ENCODE measurements around the gene PDGFRB. TPM values are rescaled to one million over a fixed set of nuclear protein-coding genes. Genes with fewer than 3 reads are reported as not detected.

PDGFRB gene
- total and polyA plus RNA-seq, 2 of the 8 experiments (the other 6 are each of a cell fraction or from before 2014, with no cell fraction given), result 4.2 to 13.7 TPM

GRCh38 chr5:150197476-150197875, 41.8 kb upstream of the PDGFRB start:
- 79% methylated on average over 1 of the region's 1 CpG; no CpG with 5 or more reads in 1 of the 2 experiments for WGBS, 2 experiments (ENCODE audit: extremely low coverage in 1 of 2, insufficient coverage in 1 of 2, insufficient read length in 1 of 2, insufficient replicate concordance in 2 of 2, low coverage in 1 of 2, low lambda C conversion rate in 2 of 2, missing lambda C conversion rate in 1 of 2)
- H2BK15ac ChIP-seq (ENCODE audit: low read length), result no peak overlapping the region
- H3K4me3 ChIP-seq (ENCODE audit: extremely low read depth in 1 of 4, insufficient read depth in 2 of 4, low read depth in 3 of 4, low read length in 4 of 4), result no peak overlapping the region
- no peak overlapping the region for H2BK12ac ChIP-seq (ENCODE audit: low read depth, low read length)
- peaks cover 0 to 7% (median 3%) of the 10 kb centered on the region in 4 experiments; a peak in 2 of 7 replicates for H3K27me3 ChIP-seq (replicated peaks in 1 of 4; ENCODE audit: control insufficient read depth in 3 of 4, extremely low read depth in 1 of 4, insufficient read depth in 3 of 4, low read length in 3 of 4)
- no peaks in the 10 kb centered on the region for H3K9me3 ChIP-seq (ENCODE audit: insufficient read depth in 2 of 2, low read depth in 1 of 2, low read length in 1 of 2)
- no peak overlapping the region for H4K91ac ChIP-seq (replicated peaks; ENCODE audit: insufficient read length, low read length)
- H3K23ac ChIP-seq (ENCODE audit: insufficient read length), result no peak overlapping the region
- H3K18ac ChIP-seq (ENCODE audit: extremely low read depth, low read length), result no peak overlapping the region
- no peak overlapping the region for H2BK120ac ChIP-seq (replicated peaks; ENCODE audit: low read depth, low read length)
- CTCF ChIA-PET (ENCODE audit: partially characterized antibody), result interaction anchor here (1.2 to 23.7 kb wide), 3 partner anchors 17 to 35 kb away, joined by 3 to 302 read pairs (median 206); no protein-coding TSS in a partner anchor
- H2AK5ac ChIP-seq (ENCODE audit: low read depth, low read length), result no peak overlapping the region
- no peak overlapping the region for H4K5ac ChIP-seq (ENCODE audit: insufficient read length, low read depth, low read length)
- no peaks in the 10 kb centered on the region; the same call in 1 of the 2 replicates for H3K23me2 ChIP-seq (ENCODE audit: low read depth, low read length)
- no peak for FAIRE-seq
- no peak overlapping the region for H3K4me2 ChIP-seq (ENCODE audit: insufficient read depth in 1 of 2, low read depth in 2 of 2, low read length in 2 of 2)
- no peak overlapping the region for H2AFZ ChIP-seq (ENCODE audit: low read length)
- no peak overlapping the region for H3K9ac ChIP-seq (replicated peaks in 1 of 4; ENCODE audit: extremely low read depth in 1 of 4, low read depth in 3 of 4, low read length in 3 of 4)
- H4K20me1 ChIP-seq (replicated peaks in 1 of 2; ENCODE audit: control insufficient read depth in 1 of 2, insufficient read depth in 2 of 2, low read length in 2 of 2), result no peaks in the 10 kb centered on the region
- H2BK20ac ChIP-seq (ENCODE audit: low read length), result no peak overlapping the region
- no peaks in the 10 kb centered on the region for H3K79me1 ChIP-seq (ENCODE audit: low read depth, low read length)
- H3K36me3 ChIP-seq (ENCODE audit: control insufficient read depth in 2 of 4, insufficient read depth in 4 of 4, low read length in 3 of 4), result no peaks in the 10 kb centered on the region
- no peak overlapping the region for H2BK5ac ChIP-seq (ENCODE audit: low read depth, low read length)
- no peak overlapping the region for H4K8ac ChIP-seq (ENCODE audit: extremely low read depth, insufficient read depth, low read length)
- no peaks in the 10 kb centered on the region for H3K79me2 ChIP-seq (ENCODE audit: control insufficient read depth in 1 of 2, insufficient read depth in 2 of 2, low read length in 2 of 2)
- no peak overlapping the region for H3K56ac ChIP-seq (replicated peaks; ENCODE audit: insufficient read length, low read depth, low read length)
- no peak overlapping the region for H3K27ac ChIP-seq (ENCODE audit: low read depth, low read length)
- no peaks in the 10 kb centered on the region; a peak in 1 of 7 replicates for H3K4me1 ChIP-seq (replicated peaks in 1 of 4; ENCODE audit: control insufficient read depth in 3 of 4, insufficient read depth in 4 of 4, low read length in 3 of 4)
- H3K14ac ChIP-seq (ENCODE audit: insufficient read length), result no peak overlapping the region
- POLR2A ChIA-PET (ENCODE audit: partially characterized antibody), result no interaction called here
- H3K4ac ChIP-seq (replicated peaks; ENCODE audit: insufficient read length, low read depth, low read length), result no peak overlapping the region
- DNase-seq (ENCODE audit: low read depth in 1 of 2, low spot score in 2 of 2), result no peak
- TF ChIP-seq PHF8 (conservative IDR thresholded peaks at IDR 0.05; ENCODE audit: low read depth, low read length), result no peak
- TF ChIP-seq CBX5 (IDR thresholded peaks at IDR 0.05; ENCODE audit: low read depth, low read length), result no peak
- no peak for TF ChIP-seq EGR1 (IDR thresholded peaks at IDR 0.05; ENCODE audit: borderline replicate concordance, low read depth, low read length)

All from H1 (cell line).